Ishikawa (cell line): ENCODE data around the gene HSD17B13.

ENCODE experiments used
- CEBPB ChIP-seq: IDR thresholded peaks from 2 replicates; pipeline ENCODE4 v1.6.1; 2012
- CREB1 ChIP-seq: IDR thresholded peaks from 2 replicates; pipeline ENCODE4 v1.6.1; 2012; ENCODE audit warnings: low read depth
- EGR1 ChIP-seq: IDR thresholded peaks from 2 replicates; pipeline ENCODE4 v1.6.1; 2012
- EP300 ChIP-seq: IDR thresholded peaks from 2 replicates; pipeline ENCODE4 v1.6.1; 2012; ENCODE audit warnings: borderline replicate concordance
- FOXM1 ChIP-seq: IDR thresholded peaks from 2 replicates; pipeline ENCODE4 v1.6.1; 2012; ENCODE audit warnings: low read depth, borderline replicate concordance
- MAX ChIP-seq: IDR thresholded peaks from 2 replicates; pipeline ENCODE4 v1.6.1; 2012
- NFIC ChIP-seq: IDR thresholded peaks from 2 replicates; pipeline ENCODE4 v1.6.1; 2012
- RAD21 ChIP-seq: IDR thresholded peaks from 2 replicates; pipeline ENCODE4 v1.6.1; 2012; ENCODE audit warnings: low read depth
- REST ChIP-seq: IDR thresholded peaks from 2 replicates; pipeline ENCODE4 v1.6.1; 2012; ENCODE audit warnings: low read depth, mild to moderate bottlenecking
- TAF1 ChIP-seq: IDR thresholded peaks from 2 replicates; pipeline ENCODE4 v1.6.1; 2012; ENCODE audit warnings: low read depth, mild to moderate bottlenecking
- TCF12 ChIP-seq: IDR thresholded peaks from 2 replicates; pipeline ENCODE4 v1.6.1; 2012; ENCODE audit warnings: low read depth
- TEAD4 ChIP-seq: IDR thresholded peaks from 2 replicates; pipeline ENCODE4 v1.6.1; 2012
- USF1 ChIP-seq: IDR thresholded peaks from 2 replicates; pipeline ENCODE4 v1.6.1; 2012
- YY1 ChIP-seq: IDR thresholded peaks from 2 replicates; pipeline ENCODE4 v1.6.1; 2012; ENCODE audit warnings: low read depth
- ZBTB7A ChIP-seq: IDR thresholded peaks from 2 replicates; pipeline ENCODE4 v1.6.1; 2012; ENCODE audit warnings: low read depth

HSD17B13 gene

GRCh38 chr4:87326460-87326859 lies 3.8 kb upstream of the HSD17B13 start:
- TF ChIP-seq USF1 (no peak), CEBPB (no peak), MAX (no peak), ZBTB7A (no peak), FOXM1 (no peak), EGR1 (no peak), CREB1 (no peak), REST (no peak), TEAD4 (no peak), YY1 (no peak), RAD21 (no peak), NFIC (no peak), TAF1 (no peak), TCF12 (no peak)

GRCh38 chr4:87321888-87322287 lies 794 bp downstream of the HSD17B13 start:
- TF ChIP-seq USF1: no peak
- TF ChIP-seq CREB1: no peak

- TF ChIP-seq RAD21: no peak
- no peak for TF ChIP-seq YY1
- no peak for TF ChIP-seq EP300
Observed at GRCh38 chr4:87317527-87317926, 5.2 kb downstream of the HSD17B13 start.

- TF ChIP-seq CREB1 (no peak), CEBPB (no peak), TEAD4 (no peak), RAD21 (no peak)
Observed at GRCh38 chr4:87316961-87317360, 5.7 kb downstream of the HSD17B13 start.

- TF ChIP-seq USF1: no peak
- TF ChIP-seq RAD21: no peak
- TF ChIP-seq YY1: no peak
- TF ChIP-seq TEAD4: no peak
- no peak for TF ChIP-seq MAX
- TF ChIP-seq NFIC: no peak
- no peak for TF ChIP-seq EP300
- TF ChIP-seq FOXM1: no peak
- TF ChIP-seq CEBPB: no peak
- TF ChIP-seq TAF1: no peak
- no peak for TF ChIP-seq CREB1
- no peak for TF ChIP-seq EGR1
- no peak for TF ChIP-seq TCF12
- TF ChIP-seq REST: no peak
- no peak for TF ChIP-seq ZBTB7A
Observed at GRCh38 chr4:87313756-87314155, 8.9 kb downstream of the HSD17B13 start.

GRCh38 chr4:87311684-87312083 lies 11.0 kb downstream of the HSD17B13 start:
- TF ChIP-seq CREB1: no peak
- TF ChIP-seq ZBTB7A: no peak
- TF ChIP-seq USF1: no peak
- no peak for TF ChIP-seq YY1
- TF ChIP-seq TEAD4: no peak
- TF ChIP-seq FOXM1: no peak
- TF ChIP-seq TAF1: no peak
- no peak for TF ChIP-seq EGR1
- no peak for TF ChIP-seq RAD21
